Endodermal cell (in vitro differentiated cells): ENCODE data around the gene TTLL11. TPM values are rescaled to one million over a fixed set of nuclear protein-coding genes. Genes with fewer than 3 reads are reported as not detected.
"Not testable (repeated sequence)": the region's sequence is repeated elsewhere in the genome, so short reads cannot be mapped to it uniquely, and the experiment has no call there.

Experiments
- DNase-seq: peaks from one replicate; pipeline ENCODE4 v3.0.0-alpha.2; 2017
- H3K27ac ChIP-seq: 2 replicates; pipeline ENCODE4 v1.5.1; 2013; ENCODE audit warnings: mild to moderate bottlenecking, low read depth, low read length, moderate library complexity
- H3K27me3 ChIP-seq: 2 replicates; pipeline ENCODE4 v1.6.1; 2013; ENCODE audit warnings: mild to moderate bottlenecking, low read length, moderate library complexity; ENCODE audit not compliant: insufficient read depth, control insufficient read depth, poor library complexity, severe bottlenecking
- H3K36me3 ChIP-seq: 2 replicates; pipeline ENCODE4 v1.7.0; 2013; ENCODE audit warnings: mild to moderate bottlenecking, low read length, moderate library complexity; ENCODE audit not compliant: control insufficient read depth, insufficient read depth
- H3K4me1 ChIP-seq: one replicate; pipeline ENCODE4 v1.7.0; 2013; ENCODE audit warnings: low read length; ENCODE audit not compliant: control insufficient read depth, insufficient read depth
- H3K4me3 ChIP-seq: 2 replicates; pipeline ENCODE4 v1.5.1; 2013; ENCODE audit warnings: mild to moderate bottlenecking, low read length, moderate library complexity
- H3K9ac ChIP-seq: 2 replicates; pipeline ENCODE4 v1.6.1; 2013; ENCODE audit warnings: mild to moderate bottlenecking, low read length, moderate library complexity; ENCODE audit not compliant: poor library complexity, severe bottlenecking; ENCODE audit errors: extremely low read depth
- H3K9me3 ChIP-seq: 2 replicates; pipeline ENCODE4 v1.6.1; 2013; ENCODE audit warnings: mild to moderate bottlenecking, low read length, moderate library complexity; ENCODE audit not compliant: control insufficient read depth
- H3K27ac Mint-ChIP-seq: 2 replicates; pipeline ENCODE4 v1.8.0; 2020; ENCODE audit warnings: mixed read lengths
- H3K27me3 Mint-ChIP-seq: 2 replicates; pipeline ENCODE4 v1.8.0; 2021; ENCODE audit warnings: mild to moderate bottlenecking, mixed read lengths; ENCODE audit not compliant: insufficient read depth
- H3K36me3 Mint-ChIP-seq: 2 replicates; pipeline ENCODE4 v1.8.0; 2020; ENCODE audit warnings: low read depth, mixed read lengths
- H3K4me1 Mint-ChIP-seq: 2 replicates; pipeline ENCODE4 v1.8.0; 2020; ENCODE audit warnings: mixed read lengths
- H3K4me3 Mint-ChIP-seq: 2 replicates; pipeline ENCODE4 v1.8.0; 2020; ENCODE audit warnings: mild to moderate bottlenecking, moderate library complexity, mixed read lengths
- H3K9me3 Mint-ChIP-seq: 2 replicates; pipeline ENCODE4 v1.8.0; 2020; ENCODE audit warnings: mild to moderate bottlenecking, mixed read lengths
- WGBS, 2 experiments: methylation state at CpG; one replicate each; pipeline versions ENCODE4 v1.1.5 to v1.1.7; 2013; ENCODE audit warnings: missing lambda C conversion rate in 2 of 2, mixed read lengths in 1 of 2; ENCODE audit not compliant: insufficient coverage in 1 of 2, insufficient read length in 1 of 2; 5-methylcytosine and 5-hydroxymethylcytosine counted together
- total RNA-seq, 2 donors: library from RNA; stranded (reverse); fragmentation: NEBNext Ultra II Directional in 1 of 2; extraction: Animal tissue kit (Norgen Biotek cat#: 25700) in 1 of 2; gene quantifications; 2 replicates in 1 of 2; 3 replicates in 1 of 2; pipeline ENCODE4 v1.2.1, GENCODE V29; 2021
- TF ChIP-seq, protein P1 (sequence below): fragments of 200-600 bp; sonication (generic); conservative IDR thresholded peaks from 2 replicates; pipeline ENCODE4 v1.5.0; 2021; ENCODE audit warnings: antibody characterized with exemption, mild to moderate bottlenecking

The TTLL11 gene
- total RNA-seq, 2 donors from 2014 or later = 0.68 TPM; not detected in 1

DNA sequence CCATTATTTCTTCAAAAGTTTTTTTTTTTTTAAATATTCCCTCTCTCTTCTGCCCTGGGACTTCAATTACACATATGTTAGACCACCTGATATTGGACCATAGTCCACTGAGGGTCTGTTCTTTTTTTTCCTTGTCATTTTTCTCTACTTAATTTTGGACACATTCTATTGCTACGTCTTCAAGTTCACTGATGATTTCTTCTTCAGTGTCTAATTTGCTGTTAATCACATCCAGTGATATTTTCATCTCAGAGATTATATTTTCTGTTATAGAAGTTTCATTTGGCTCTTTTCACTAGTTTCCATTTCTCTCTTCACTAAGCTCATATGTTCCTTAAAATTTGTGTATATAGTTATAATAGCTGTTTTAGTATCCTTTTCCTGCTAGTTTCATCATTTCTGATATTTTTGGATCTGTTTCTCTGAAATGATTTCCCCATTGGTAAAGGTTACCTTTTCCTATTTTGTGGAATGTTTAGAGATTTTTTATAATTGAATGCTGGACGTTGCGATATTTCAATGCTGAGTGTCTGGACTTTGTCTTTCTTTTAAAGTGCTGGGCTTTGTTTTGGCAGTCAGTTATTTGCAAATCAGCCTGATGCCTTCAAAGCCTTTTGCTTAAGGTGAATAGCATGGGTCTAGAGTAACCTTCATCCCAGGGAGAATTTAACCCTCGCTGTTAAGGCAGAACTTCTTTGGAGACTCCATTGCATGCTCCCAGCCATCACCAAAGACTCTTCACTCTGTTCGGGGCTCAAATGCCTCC lies 111.8 kb downstream of the TTLL11 start:
- Histone ChIP-seq H3K36me3 (no peaks in the 10 kb centered on the region), H3K4me1 (no peaks in the 10 kb centered on the region), H3K27me3 (no peaks in the 10 kb centered on the region), H3K9ac (no peak overlapping the region), H3K9me3 (peaks cover 12% of the 10 kb centered on the region), H3K4me3 (no peak overlapping the region), H3K27ac (no peak overlapping the region)
- Mint-ChIP-seq H3K27me3 (peaks cover 4% of the 10 kb centered on the region), H3K36me3 (no peaks in the 10 kb centered on the region), H3K4me3 (no peak overlapping the region), H3K9me3 (peaks cover 7% of the 10 kb centered on the region), H3K27ac (no peak overlapping the region), H3K4me1 (peaks cover under 1% of the 10 kb centered on the region)
- no peak for DNase-seq
- 89 to 91% methylated on average over 3 to 5 of the region's 5 CpGs for WGBS, 2 experiments
- TF ChIP-seq, protein P1, sequence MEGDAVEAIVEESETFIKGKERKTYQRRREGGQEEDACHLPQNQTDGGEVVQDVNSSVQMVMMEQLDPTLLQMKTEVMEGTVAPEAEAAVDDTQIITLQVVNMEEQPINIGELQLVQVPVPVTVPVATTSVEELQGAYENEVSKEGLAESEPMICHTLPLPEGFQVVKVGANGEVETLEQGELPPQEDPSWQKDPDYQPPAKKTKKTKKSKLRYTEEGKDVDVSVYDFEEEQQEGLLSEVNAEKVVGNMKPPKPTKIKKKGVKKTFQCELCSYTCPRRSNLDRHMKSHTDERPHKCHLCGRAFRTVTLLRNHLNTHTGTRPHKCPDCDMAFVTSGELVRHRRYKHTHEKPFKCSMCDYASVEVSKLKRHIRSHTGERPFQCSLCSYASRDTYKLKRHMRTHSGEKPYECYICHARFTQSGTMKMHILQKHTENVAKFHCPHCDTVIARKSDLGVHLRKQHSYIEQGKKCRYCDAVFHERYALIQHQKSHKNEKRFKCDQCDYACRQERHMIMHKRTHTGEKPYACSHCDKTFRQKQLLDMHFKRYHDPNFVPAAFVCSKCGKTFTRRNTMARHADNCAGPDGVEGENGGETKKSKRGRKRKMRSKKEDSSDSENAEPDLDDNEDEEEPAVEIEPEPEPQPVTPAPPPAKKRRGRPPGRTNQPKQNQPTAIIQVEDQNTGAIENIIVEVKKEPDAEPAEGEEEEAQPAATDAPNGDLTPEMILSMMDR = no peak

DNA sequence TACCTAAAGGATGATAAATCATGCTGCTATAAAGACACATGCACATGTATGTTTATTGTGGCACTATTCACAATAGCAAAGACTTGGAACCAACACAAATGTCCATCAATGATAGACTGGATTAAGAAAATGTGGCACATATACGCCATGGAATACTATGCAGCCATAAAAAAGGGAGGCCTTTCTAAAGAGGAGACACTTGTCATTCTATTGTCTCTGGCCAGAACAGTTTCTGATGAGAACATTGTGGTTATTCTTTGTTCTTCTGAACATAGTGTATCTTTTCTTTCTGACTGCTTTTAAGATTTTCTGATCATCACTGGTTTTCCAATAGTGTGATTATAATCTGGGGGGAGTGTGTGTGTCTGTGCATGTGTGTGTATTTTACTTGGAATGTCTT lies 112.4 kb downstream of the TTLL11 start:
- 82 to 86% methylated on average over 1 of the region's 1 CpG for WGBS, 2 experiments
- H3K27me3 Mint-ChIP-seq = not testable (repeated sequence)

DNA sequence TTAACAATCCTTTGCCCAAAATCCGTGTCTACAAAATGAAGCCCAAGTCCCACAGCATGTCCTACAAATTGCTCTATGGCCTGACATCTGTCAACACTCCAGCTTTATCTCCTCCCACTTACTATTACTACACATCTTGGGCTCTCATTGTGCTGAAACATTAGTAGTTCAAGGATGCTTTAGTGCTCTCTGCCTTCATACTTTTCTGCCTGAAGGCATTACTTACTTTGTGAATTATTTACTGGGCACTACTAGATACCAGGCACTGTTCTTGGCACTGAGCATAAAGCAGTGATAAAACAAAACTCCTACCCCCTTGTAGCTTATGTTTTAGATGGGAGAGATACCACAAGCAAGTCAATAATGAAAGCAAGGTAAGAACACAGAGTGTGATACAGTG lies 113.4 kb downstream of the TTLL11 start:
- Mint-ChIP-seq H3K36me3 (no peaks in the 10 kb centered on the region), H3K27ac (no peak overlapping the region), H3K4me3 (no peak overlapping the region), H3K4me1 (peaks cover 16% of the 10 kb centered on the region), H3K9me3 (peaks cover 7% of the 10 kb centered on the region), H3K27me3 (peaks cover 4% of the 10 kb centered on the region)
- 89 to 92% methylated on average over 1 of the region's 1 CpG for WGBS, 2 experiments
- H3K9me3 ChIP-seq = peaks cover 12% of the 10 kb centered on the region
- H3K36me3 ChIP-seq = no peaks in the 10 kb centered on the region
- no peaks in the 10 kb centered on the region for H3K27me3 ChIP-seq
- H3K27ac ChIP-seq = no peak overlapping the region
- peaks cover 4% of the 10 kb centered on the region for H3K4me1 ChIP-seq
- TF ChIP-seq, protein P1 = no peak
- H3K4me3 ChIP-seq = no peak overlapping the region
- DNase-seq = no peak
- no peak overlapping the region for H3K9ac ChIP-seq

More for the DNA sequence above, 112.4 kb downstream of the TTLL11 start:
- H3K36me3 Mint-ChIP-seq, H3K9me3 Mint-ChIP-seq, H3K4me1 Mint-ChIP-seq, H3K4me3 Mint-ChIP-seq, H3K9ac ChIP-seq, H3K27me3 ChIP-seq, H3K4me3 ChIP-seq, DNase-seq, H3K27ac Mint-ChIP-seq, H3K27ac ChIP-seq, H3K36me3 ChIP-seq, H3K4me1 ChIP-seq: not testable (repeated sequence)
- H3K9me3 ChIP-seq = peaks cover 12% of the 10 kb centered on the region
